Upper lobe of left lung (tissue), 6 donors: ENCODE data around the gene PCSK6. TPM values are rescaled to one million over a fixed set of nuclear protein-coding genes. Genes with fewer than 3 reads are reported as not detected.

Experiments
- ATAC-seq, 2 donors: fragments of 200-7000 bp; cut with Tn5 transposase; one replicate each; pipeline ENCODE4 v1.9.1; 2022; ENCODE audit warnings: mild to moderate bottlenecking in 2 of 2, moderate library complexity in 2 of 2; ENCODE audit not compliant: low FRiP score in 2 of 2
- DNase-seq, 2 donors: peaks; one replicate each; pipeline ENCODE4 v3.0.0-alpha.2; 2019 to 2020
- H3K27ac ChIP-seq, 4 donors: fragments of 200-600 bp; sonication (generic); one replicate each; pipeline ENCODE4 v1.5.1; 2016 to 2019
- H3K27me3 ChIP-seq, 4 donors: fragments of 200-600 bp; sonication (generic); one replicate each; pipeline ENCODE4 v1.5.1; 2017 to 2019
- H3K36me3 ChIP-seq, 4 donors: fragments of 200-600 bp; sonication (generic); one replicate each; pipeline ENCODE4 v1.5.1; 2016 to 2019
- H3K4me1 ChIP-seq, 4 donors: fragments of 200-600 bp; sonication (generic); one replicate each; pipeline ENCODE4 v1.5.1; 2018 to 2019
- H3K4me3 ChIP-seq, 4 donors: fragments of 200-600 bp; sonication (generic); one replicate each; pipeline ENCODE4 v1.5.1; 2017 to 2019; ENCODE audit warnings: mild to moderate bottlenecking in 2 of 4, moderate library complexity in 1 of 4
- H3K9me3 ChIP-seq, 4 donors: fragments of 200-600 bp; sonication (generic); one replicate each; pipeline ENCODE4 v1.5.1; 2018 to 2019
- EP300 ChIP-seq, 4 donors: sonication (generic); formaldehyde crosslinking; IDR thresholded peaks; one replicate each; pipeline ENCODE4 v1.5.1; 2017; ENCODE audit warnings: antibody characterized with exemption in 4 of 4, control low read depth in 2 of 4
- POLR2A ChIP-seq, 4 donors: fragments of 450-650 bp; IDR thresholded peaks; one replicate each; pipeline ENCODE4 v1.5.1; 2016 to 2017; ENCODE audit warnings: antibody characterized with exemption in 4 of 4, mild to moderate bottlenecking in 2 of 4
- POLR2AphosphoS5 ChIP-seq, 2 donors: sonication (generic); formaldehyde crosslinking; IDR thresholded peaks; one replicate each; pipeline ENCODE4 v1.5.1; 2017; ENCODE audit warnings: antibody characterized with exemption in 2 of 2
- WGBS, 2 donors: methylation state at CpG; one replicate each; pipeline ENCODE4 v1.1.5; 2017 to 2018; 5-methylcytosine and 5-hydroxymethylcytosine counted together
- total RNA-seq, 6 donors: library from RNA; depleted of rRNA in 4 of 6; stranded (reverse); fragments of >200 nt in 4 of 6; gene quantifications; one replicate each; pipeline versions ENCODE4 v1.1.0 to v1.2.1, GENCODE V29; 2016 to 2021
- TF ChIP-seq, protein P1 (sequence below), 6 experiments: fragments of 450-650 bp in 4 of 6; fragments of 200-600 bp in 2 of 6; sonication (generic) in 2 of 6; IDR thresholded peaks; one replicate each; pipeline ENCODE4 v1.5.1; 2016 to 2019; ENCODE audit warnings: antibody characterized with exemption in 6 of 6
- donor health status: DM: no; HTN: no; CAD: no; lungs with moderate emphysema.
- donor health status: DM: no; HTN: yes; CAD: no; lungs with severe emphysema.

The PCSK6 gene
- total RNA-seq, 6 donors from 2014 or later: 3.1 to 24.4 (median 5.5) TPM

GRCh38 chr15:101437618-101438481 lies 51.7 kb downstream of the PCSK6 start:
- no peaks in the 10 kb centered on the region for H3K27me3 ChIP-seq
- 83 to 86% methylated on average over 19 of the region's 19 CpGs for WGBS, 2 donors
- no peak overlapping the region for H3K4me3 ChIP-seq
- ATAC-seq (no peak), DNase-seq (no peak)
- H3K27ac ChIP-seq: no peak overlapping the region
- peaks cover 0 to 6% (median 5%) of the 10 kb centered on the region in 4 donors for H3K4me1 ChIP-seq
- H3K9me3 ChIP-seq: no peaks in the 10 kb centered on the region
- TF ChIP-seq EP300 (IDR thresholded peaks at IDR 0.05): no peak
- TF ChIP-seq, protein P1, sequence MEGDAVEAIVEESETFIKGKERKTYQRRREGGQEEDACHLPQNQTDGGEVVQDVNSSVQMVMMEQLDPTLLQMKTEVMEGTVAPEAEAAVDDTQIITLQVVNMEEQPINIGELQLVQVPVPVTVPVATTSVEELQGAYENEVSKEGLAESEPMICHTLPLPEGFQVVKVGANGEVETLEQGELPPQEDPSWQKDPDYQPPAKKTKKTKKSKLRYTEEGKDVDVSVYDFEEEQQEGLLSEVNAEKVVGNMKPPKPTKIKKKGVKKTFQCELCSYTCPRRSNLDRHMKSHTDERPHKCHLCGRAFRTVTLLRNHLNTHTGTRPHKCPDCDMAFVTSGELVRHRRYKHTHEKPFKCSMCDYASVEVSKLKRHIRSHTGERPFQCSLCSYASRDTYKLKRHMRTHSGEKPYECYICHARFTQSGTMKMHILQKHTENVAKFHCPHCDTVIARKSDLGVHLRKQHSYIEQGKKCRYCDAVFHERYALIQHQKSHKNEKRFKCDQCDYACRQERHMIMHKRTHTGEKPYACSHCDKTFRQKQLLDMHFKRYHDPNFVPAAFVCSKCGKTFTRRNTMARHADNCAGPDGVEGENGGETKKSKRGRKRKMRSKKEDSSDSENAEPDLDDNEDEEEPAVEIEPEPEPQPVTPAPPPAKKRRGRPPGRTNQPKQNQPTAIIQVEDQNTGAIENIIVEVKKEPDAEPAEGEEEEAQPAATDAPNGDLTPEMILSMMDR (IDR thresholded peaks at IDR 0.05): no peak
- TF ChIP-seq POLR2A (IDR thresholded peaks at IDR 0.05): no peak
- TF ChIP-seq POLR2AphosphoS5 (IDR thresholded peaks at IDR 0.05): no peak
- no peaks in the 10 kb centered on the region for H3K36me3 ChIP-seq

DNA sequence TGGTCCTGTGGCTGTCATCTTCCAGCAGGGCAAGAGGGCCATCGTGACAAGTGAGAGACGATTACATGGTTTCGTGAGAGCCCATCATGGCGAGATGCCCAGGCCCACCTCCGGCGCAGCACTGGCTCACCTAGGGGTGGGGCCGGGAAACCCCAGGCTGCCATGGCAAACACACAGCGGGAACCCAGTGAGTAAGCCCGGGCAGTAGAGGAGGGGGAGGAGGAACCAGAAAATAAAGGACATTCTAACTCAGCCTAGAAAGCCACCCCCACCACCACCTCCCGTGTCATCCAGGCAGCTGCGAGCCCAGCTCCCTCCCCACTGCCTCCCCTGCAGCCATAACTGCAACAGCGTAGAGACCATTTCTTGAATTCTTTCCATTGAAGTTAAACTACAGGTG lies 52.3 kb downstream of the PCSK6 start:
- ATAC-seq: no peak
- TF ChIP-seq EP300 (IDR thresholded peaks at IDR 0.05) (no peak), POLR2AphosphoS5 (IDR thresholded peaks at IDR 0.05) (no peak), POLR2A (IDR thresholded peaks at IDR 0.05) (no peak)
- TF ChIP-seq, protein P1 (IDR thresholded peaks at IDR 0.05): no peak
- H3K27me3 ChIP-seq: no peaks in the 10 kb centered on the region
- DNase-seq: no peak
- no peak overlapping the region for H3K4me3 ChIP-seq
- H3K4me1 ChIP-seq: peaks cover 0 to 6% (median 5%) of the 10 kb centered on the region in 4 donors
- H3K9me3 ChIP-seq: no peaks in the 10 kb centered on the region
- H3K27ac ChIP-seq: no peak overlapping the region
- no peaks in the 10 kb centered on the region for H3K36me3 ChIP-seq
- WGBS, 2 donors: 91 to 97% methylated on average over 12 of the region's 12 CpGs

- no peaks in the 10 kb centered on the region for H3K27me3 ChIP-seq
- H3K4me1 ChIP-seq: peaks cover 0 to 6% (median 5%) of the 10 kb centered on the region in 4 donors
- no peak overlapping the region for H3K27ac ChIP-seq
- no peak overlapping the region for H3K4me3 ChIP-seq
- no peaks in the 10 kb centered on the region for H3K36me3 ChIP-seq
- DNase-seq (no peak), ATAC-seq (no peak)
- WGBS, 2 donors: 90 to 91% methylated on average over 9 of the region's 9 CpGs
- TF ChIP-seq POLR2AphosphoS5 (IDR thresholded peaks at IDR 0.05) (no peak), POLR2A (IDR thresholded peaks at IDR 0.05) (no peak), EP300 (IDR thresholded peaks at IDR 0.05) (no peak)
- H3K9me3 ChIP-seq: no peaks in the 10 kb centered on the region
Measured at GRCh38 chr15:101436526-101436925, 53.0 kb downstream of the PCSK6 start.

- Histone ChIP-seq H3K4me1 (peaks cover 0 to 6% (median 5%) of the 10 kb centered on the region in 4 donors), H3K27ac (no peak overlapping the region), H3K36me3 (no peaks in the 10 kb centered on the region), H3K27me3 (no peaks in the 10 kb centered on the region), H3K9me3 (no peaks in the 10 kb centered on the region), H3K4me3 (no peak overlapping the region)
- DNase-seq (no peak), ATAC-seq (no peak)
- TF ChIP-seq, protein P1 (IDR thresholded peaks at IDR 0.05): no peak
- TF ChIP-seq EP300 (IDR thresholded peaks at IDR 0.05): no peak
- no peak for TF ChIP-seq POLR2AphosphoS5 (IDR thresholded peaks at IDR 0.05)
- TF ChIP-seq POLR2A (IDR thresholded peaks at IDR 0.05): no peak
- 76 to 82% methylated on average over 6 to 7 of the region's 7 CpGs for WGBS, 2 donors
Measured at GRCh38 chr15:101435761-101436160, 53.7 kb downstream of the PCSK6 start.

DNA sequence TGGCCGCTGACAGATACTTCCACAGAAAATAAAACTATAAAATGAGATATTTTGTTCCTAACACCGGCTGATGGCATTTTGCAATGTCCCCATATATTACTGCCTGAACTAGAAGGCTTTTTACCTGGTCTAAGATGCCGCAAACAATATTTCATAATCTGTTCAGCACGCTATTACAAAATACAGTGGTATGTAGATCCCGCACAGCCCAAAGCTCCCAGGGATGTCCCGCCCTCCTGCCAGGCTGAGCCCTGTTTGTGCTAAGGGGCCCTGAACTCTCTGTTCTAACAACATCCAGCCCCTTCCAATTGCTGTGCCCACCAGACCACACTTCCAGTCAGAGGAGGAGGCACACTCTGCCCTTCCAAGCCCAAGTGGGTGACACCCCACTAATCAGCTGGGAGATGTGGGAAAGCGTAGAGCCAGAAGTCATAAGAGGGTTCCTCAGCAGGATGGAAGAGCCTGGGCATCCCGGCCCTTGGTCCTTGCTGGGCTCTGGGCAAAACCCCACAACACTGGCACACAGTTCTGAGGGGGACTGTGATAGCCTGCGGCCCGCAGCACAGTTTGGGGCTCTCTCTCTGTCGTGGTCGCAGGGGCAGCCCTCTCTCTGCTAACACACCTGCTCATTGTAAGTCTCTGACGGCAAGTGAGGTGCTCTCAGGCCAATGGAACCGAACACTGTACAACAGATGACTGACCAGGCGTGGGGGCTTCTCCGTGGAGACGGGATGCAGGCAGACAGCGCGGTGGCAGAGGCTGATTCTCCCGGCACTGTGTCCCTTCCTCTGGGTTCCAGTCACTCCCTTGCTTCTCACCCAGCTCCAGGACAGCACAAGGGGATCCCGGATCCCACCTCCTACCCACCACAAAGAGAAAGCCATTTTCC lies 55.2 kb downstream of the PCSK6 start:
- ATAC-seq (no peak), DNase-seq (no peak)
- 86 to 90% methylated on average over 16 to 21 of the region's 21 CpGs for WGBS, 2 donors
- peaks cover 0 to 6% (median 5%) of the 10 kb centered on the region in 4 donors for H3K4me1 ChIP-seq
- no peak overlapping the region for H3K4me3 ChIP-seq
- H3K9me3 ChIP-seq: no peaks in the 10 kb centered on the region
- H3K27ac ChIP-seq: no peak overlapping the region
- TF ChIP-seq POLR2AphosphoS5 (IDR thresholded peaks at IDR 0.05): no peak
- no peak for TF ChIP-seq POLR2A (IDR thresholded peaks at IDR 0.05)
- TF ChIP-seq, protein P1 (IDR thresholded peaks at IDR 0.05): no peak
- TF ChIP-seq EP300 (IDR thresholded peaks at IDR 0.05): no peak
- H3K36me3 ChIP-seq: no peaks in the 10 kb centered on the region
- no peaks in the 10 kb centered on the region for H3K27me3 ChIP-seq
